Umbilical cord (tissue), 2 donors: Measurements from ENCODE around the gene PDGFB. TPM values are rescaled to one million over a fixed set of nuclear protein-coding genes. Genes with fewer than 3 reads are reported as not detected.

Source experiments
- DNase-seq: peaks from one replicate; pipeline ENCODE4 v3.0.0-alpha.2; 2015; ENCODE audit warnings: low spot score
- total RNA-seq: library from RNA; depleted of rRNA; stranded (reverse); fragments of >200 nt; gene quantifications from one replicate; pipeline ENCODE4 v1.2.3, GENCODE V29; 2014; ENCODE audit warnings: low replicate concordance; ENCODE audit not compliant: insufficient read depth

PDGFB gene
- total RNA-seq, 1 donor from 2014 or later: 4.8 TPM

DNA sequence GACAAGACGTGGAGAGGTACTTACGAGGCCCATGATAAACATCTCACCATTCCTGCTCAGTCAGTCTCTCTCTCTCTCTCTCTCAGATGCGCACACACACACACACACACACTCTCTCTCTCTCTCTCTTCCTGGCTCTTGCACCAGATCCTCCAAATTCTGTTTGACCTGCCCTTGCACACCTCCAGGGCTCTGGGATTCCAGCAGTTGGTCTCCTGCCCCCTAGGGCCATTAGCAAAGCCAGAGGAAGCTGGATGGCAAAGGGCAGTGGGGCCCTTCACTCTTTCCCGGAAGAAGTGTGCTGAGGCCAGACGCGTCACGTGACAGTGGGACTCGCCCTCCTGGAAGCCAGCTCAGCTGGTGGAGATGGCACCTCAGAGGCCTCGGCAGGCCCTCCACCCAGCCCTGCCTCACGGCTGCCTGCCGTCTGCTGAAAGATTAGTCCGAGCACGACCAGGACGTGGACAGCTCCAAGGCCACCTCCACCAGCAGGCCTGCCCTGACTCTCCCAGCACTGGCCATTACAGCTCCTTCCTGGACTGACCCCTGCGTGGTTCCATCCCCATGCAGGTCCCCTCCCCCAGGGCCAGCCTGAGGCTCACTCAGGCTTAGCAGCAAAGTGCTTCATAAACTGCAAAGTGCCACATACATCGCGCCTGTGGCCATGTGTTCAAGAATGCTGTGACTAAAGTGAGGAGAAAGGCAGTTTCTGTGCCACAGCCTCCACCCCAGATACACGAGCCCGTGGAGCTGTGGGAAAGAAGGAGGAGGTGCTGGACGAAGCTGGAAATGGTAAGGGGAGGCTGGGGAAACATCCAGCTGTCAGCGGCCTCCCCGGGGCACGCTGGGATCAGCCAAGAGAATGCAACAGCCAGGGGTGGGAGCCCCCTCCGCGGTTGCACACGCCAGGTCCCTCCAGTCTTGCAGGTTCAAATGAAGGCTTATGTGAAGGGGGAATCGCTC, 3.7 kb downstream of the PDGFB start:
- DNase-seq: peak; percentile 81

DNA sequence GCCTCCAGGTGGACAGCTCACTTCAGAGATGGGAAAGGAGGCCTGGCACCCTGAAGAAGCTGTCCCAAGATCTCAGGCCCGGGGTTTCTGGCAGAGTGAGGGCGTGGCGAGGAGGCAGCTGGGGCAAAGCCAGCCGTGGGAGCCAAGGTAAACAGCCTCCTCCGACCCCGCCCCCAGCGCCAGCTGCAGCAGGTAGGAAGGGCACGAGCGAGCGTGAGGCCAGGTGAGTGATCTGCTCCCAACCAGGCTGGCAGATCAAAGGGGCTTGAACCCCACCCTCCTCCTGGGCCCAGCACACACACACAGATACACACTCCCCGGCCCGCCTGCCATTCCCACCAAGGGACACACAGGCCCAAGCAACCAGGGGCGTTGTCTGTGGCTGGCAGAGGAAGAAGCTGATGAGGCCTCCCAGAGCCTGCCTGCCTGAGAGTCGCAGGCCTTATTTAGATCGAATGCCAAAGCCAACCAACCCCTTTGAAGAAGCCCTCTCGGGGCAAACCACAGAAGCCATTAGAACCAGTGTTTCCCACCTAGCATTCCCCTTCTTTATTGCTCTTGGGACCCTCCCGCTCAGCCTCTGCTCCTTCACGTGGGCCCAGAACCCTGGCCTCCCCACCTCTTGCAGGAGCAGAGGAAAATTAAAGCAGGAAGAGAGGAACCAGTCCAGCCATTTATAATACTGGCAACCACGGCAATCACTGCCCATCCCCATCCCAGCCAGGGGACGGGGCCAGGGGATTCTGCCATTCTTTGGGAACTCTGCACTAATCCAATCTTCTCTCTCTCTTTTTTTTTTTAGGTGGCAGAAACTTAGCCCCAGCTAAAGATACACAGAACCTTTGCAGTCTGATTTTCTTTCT, 5.0 kb downstream of the PDGFB start:
- peak; percentile 34 for DNase-seq

DNA sequence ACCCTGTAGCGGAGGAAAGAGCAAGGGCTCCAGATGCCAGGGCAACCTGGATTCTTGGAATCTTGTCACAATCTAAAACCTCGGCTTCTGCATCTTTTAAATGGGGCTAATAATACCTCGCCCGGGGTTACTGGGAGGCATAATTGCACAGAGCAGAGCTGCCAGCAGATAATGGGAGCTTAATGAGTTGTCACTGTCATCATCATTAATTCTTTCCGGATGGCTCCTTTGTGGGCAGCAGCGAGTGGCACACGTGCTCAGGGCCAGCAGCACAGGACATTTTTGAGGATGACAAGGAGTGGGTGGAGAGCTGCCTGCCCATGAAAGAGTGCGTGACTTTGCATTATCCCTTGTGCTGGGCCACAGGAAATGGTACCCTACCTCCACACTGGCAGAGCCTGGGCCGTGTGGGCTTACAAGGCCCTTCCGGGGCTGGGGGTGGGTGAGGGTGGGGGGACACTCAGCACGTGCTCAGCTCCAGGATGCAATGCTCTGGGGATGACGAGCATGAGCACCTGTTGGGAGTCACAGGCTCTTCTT, 5.7 kb downstream of the PDGFB start:
- no peak for DNase-seq

DNA sequence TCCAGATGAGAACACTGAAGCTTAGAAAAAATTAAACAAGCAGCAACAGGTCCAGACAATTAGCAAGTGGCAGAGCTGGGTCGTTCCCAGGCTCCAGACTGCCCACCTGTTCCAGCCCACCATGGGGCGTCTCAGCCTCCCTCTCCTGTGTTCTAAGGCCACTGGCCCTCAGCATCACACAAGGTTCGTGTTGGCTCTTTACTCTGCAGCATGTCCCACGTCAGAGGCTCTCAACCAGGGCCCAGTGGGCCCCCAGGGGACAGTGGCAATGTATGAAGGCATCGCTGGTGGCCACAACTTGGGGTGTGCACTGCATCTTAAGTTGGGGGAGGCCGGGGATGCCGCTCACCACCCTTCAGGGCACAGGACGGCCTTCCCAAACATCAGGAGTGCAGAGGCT, 6.2 kb downstream of the PDGFB start:
- DNase-seq: no peak

DNA sequence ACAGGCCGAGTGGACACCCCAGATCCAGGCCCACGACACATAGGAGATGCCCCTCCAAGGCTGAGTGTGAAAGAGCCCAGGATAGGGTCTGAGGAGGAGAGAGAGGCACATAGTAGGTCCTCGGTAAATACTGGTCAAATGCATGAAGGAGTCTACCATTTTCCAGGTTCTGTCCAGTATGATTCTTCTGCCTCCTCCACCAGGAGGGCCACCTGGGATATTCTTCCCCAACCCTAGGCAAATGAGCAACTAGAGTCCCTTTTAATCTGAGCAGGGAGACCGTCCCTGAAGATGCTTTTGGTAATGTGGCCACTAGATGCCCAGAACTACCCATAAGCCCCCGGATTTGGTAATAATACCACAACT, 6.7 kb downstream of the PDGFB start:
- no peak for DNase-seq

DNA sequence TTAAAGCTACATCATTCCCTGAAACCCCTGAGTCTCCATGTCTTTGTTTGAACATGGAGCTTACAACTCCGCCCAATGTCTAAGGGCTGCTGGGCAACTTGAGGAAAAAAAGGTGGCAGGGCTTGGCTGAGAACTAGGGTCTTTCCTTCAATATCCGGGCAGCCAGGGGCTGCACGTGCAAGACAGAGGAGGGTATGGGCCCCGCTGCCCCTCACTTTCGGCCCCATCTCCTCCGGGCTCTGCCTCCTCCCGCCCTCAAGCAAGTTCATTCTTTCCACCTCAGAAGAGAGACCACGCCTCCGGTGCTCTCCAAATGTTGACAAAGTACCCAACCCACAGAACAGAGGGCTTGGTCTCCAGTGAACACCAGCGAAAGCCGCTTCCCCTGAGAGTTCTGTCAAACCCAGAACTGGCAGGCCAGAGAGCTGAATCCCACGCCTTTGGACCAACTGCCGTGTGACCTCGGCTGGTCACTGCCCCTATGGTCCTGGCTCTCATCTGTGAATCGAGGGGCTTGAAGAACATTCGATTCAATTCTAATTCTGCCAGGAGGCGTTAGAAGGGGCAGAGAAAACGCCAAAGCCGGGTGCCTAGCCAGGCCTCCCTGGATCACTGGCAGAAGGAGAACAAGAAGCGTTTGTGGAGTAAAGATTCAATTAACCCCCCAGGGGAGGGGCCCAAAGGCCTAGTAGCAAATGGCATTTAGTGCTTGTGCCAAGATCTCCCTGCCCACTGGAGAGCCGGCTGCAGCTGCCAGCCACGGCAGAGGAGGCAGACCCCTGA, 7.3 kb downstream of the PDGFB start:
- peak; percentile 43 for DNase-seq

DNA sequence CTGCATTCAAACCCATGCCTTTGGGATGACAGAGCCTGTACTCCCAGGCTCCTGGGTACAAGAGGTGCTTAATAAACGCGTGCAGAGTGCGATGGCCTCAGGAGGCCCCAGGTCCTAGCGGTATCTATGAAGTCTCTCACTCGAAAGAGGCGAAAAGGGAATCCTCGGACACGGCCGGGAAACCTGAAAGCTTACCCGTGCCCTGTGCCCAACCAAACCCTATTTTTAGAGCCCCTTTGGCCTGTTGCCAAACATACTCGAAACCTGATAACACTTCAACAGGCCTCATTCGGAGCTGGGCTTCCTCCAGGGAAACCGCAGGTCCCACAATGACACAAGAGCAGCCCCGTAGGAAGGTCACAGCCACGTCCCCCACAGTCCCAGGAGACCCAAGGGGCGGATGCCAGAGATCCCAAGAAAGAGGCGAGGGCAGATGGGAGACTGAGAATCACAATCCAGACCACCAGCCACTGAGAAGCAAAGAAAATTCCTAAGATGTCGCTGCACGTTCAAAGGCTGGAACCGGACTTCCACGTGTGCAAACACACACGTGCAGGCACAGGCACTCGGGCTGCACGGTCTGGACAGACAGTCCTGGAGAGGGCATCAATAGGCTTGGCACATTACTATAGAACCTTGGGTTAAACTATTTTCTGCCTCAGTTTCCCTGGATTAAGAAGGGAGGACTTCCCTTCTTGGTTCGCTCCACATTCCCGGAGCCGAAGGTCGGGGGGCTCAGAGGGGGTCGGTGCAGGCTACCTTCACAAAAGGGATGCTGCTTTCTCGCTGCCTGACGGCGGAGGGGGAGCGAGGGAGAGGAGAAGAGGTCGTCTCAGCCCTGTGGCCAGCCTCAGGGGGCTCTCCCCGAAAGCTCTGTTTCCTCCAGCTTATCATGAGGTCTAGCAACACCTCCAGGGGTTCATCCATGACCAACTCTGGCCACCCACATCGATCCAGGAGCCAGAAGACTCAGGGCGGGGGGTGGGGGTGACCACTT, 8.2 kb downstream of the PDGFB start:
- peak; percentile 36 for DNase-seq

DNA sequence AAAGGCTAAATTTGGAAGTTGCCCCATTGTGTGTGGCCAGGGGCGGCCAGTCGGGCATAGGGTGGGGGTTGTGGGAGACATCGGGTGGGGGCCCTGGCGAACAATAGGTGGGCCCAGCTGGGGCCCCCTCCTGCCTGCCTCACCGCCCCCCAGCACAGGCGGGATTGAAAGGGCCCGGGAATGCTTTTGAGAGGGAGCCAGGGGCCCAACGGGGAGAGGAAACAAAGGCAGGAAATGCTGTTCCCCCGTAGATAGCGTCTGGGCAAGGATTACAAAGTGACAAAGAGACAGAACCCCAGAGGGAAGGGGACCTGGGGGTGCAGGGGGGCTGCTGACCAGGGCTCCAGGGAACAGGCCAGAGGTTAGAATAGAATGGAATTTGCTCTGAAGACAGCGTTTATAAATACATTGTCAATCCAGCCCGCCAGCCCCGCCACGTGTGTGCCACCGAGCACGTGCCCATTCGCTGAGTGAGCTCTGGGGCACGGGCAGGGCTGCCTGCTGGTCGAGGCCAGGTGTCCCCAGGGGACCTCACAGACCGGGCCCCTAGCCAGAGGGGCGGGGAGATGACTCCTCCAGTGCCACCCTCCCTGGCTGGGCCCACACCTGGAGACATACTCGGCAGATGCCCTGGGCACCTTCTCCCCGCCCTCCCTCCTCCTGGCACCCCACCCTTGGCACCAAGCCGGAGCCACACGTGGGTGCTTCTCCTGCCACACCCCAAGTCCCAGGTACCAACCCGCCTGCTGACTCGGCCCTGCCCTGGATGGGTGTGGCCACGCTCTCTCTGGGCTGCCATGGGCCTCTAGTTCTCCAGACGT, 9.7 kb downstream of the PDGFB start:
- peak; percentile 27 for DNase-seq

DNA sequence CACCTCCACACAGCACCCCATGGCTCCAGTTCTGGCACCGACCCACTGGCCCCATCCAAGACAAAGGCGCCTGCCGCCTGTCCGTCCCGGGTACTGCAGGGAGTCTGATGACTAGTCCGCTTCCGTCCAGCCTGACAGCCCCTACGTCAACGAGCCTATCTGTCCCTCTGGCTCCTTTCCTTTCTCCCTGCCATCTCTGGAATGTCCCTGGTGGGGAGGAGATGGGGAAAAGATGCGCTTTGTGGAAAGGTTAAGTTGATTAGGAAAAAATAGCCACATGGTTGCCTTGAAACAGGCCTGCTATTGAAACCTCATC, 10.4 kb downstream of the PDGFB start:
- peak; percentile 43 for DNase-seq

DNA sequence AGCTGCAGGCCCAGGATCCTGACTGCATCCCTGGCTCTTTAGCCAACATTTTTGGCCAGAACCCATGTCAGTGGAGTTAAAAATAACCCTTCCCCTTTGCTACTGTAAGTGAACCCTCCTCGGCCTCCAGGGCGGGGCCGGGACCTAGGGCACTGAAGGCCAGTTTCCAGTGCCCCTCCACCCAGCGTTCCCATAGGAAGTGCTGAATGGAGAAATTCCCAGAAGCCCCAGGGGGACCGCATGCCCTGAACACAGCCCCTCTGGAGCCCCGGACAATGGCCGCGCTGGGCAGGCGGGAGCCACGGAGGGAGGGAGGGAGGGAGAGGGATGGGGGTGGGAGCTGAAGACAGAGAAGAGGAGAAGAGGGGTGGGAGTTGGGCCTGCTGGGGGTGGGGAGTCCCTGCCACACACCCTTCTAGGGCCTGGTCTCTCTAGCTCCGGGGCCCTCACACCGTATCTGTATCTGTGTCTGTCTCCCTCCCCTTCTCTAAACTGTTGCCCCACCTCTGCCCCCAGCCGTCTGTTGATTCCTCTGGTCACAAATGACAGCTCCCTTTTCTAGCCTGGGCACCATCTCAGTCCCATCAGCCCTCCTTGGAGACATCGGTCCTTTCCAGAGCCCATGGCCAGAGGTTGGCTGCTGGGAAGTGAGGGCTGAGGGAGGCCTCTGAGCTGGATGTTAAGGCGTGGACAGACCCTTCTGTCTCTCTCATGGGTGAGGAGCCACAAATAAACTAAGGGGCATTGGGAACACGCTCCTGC, 10.9 kb downstream of the PDGFB start:
- DNase-seq: peak; percentile 37

DNA sequence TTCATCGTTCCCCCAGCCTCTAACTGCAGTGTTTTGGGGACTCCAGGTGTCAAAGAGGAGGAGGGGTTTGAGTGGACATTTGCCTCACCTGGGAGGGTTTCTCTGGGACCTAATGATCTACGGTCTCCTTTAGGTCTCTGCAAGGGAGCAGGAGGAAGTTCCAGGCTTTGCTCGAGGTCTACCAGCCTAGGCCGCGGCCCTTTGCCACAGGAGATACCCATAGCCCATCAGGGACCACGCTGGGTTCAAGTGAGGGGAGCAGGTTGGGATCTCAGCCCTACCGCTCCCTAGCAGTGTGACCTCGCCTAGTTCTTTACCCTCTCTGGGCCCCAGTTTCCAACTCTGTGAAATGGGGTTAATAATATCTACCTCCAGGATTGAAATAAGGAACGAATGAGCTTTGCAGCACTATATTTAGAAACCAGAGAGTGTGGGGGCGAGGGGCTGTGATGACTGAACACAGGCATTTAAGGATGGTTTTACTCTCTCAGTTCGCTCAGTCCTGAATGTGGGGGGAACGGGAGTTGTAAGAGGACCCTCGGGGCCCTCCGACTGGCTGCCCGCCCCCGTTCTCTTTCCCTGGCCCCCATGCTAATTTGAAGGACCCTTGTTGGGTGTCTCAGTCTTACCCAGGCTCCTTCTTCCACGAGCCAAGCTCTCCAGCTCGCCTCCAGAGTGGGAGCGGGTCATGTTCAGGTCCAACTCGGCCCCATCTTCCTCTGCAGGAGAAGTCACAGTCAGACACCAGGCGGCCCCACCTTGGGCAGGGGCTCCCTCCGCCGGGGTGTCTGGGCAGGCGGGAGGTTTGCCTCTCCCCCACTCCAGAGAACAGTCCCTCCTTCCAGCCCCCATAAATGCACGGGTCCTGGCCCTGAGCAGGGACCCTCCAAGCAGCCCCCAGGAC, 11.7 kb downstream of the PDGFB start:
- DNase-seq: no peak

DNA sequence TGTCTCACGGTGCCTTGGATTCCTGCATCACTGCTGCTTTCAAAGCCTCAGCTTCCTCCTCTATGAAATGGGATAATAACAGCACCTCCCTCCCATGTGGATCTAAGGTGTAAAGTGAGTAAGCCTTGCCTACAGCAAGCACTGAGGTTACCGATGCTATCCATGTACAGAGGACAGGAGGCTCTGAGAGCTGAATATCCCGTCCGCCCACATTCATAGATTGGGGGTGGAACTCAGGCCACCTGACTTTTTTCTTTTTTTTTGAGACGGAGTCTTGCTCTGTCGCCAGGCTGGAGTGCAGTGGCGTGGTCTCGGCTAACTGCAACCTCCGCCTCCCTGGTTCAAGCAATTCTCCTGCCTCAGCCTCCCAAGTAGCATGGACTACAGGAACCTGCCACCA, 12.5 kb downstream of the PDGFB start:
- no peak for DNase-seq

DNA sequence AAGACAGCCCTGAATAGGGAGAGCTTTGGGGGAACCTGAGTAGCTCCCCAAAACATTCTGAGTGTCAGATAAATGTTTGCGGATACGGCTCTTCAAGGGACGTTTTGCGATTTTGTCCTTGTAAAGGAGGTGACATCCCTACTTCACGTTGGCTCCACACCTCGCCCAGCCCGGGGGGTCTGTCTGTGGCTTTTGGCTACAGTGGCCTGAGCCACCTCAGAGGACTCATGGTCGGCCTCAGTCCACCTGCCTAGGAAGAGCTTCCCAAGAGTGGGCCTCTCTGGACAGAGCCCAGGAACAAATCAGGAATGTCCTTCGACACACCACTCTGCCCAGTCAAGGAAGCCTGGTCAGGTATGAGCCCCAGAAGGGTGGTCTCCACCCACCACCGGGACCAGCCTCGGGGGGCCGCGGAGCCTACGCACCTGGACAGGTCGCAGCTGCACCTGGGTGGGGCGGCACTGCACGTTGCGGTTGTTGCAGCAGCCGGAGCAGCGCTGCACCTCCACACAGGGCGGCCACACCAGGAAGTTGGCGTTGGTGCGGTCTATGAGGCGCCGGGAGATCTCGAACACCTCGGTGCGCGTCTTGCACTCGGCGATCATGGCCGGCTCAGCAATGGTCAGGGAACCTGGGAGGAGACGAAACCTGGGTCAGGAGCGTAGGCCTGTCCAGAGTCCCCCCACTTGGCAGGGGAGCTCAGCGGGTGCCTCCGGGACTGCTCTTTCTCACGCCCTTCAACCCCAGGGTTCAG, 13.4 kb downstream of the PDGFB start:
- DNase-seq: no peak

DNA sequence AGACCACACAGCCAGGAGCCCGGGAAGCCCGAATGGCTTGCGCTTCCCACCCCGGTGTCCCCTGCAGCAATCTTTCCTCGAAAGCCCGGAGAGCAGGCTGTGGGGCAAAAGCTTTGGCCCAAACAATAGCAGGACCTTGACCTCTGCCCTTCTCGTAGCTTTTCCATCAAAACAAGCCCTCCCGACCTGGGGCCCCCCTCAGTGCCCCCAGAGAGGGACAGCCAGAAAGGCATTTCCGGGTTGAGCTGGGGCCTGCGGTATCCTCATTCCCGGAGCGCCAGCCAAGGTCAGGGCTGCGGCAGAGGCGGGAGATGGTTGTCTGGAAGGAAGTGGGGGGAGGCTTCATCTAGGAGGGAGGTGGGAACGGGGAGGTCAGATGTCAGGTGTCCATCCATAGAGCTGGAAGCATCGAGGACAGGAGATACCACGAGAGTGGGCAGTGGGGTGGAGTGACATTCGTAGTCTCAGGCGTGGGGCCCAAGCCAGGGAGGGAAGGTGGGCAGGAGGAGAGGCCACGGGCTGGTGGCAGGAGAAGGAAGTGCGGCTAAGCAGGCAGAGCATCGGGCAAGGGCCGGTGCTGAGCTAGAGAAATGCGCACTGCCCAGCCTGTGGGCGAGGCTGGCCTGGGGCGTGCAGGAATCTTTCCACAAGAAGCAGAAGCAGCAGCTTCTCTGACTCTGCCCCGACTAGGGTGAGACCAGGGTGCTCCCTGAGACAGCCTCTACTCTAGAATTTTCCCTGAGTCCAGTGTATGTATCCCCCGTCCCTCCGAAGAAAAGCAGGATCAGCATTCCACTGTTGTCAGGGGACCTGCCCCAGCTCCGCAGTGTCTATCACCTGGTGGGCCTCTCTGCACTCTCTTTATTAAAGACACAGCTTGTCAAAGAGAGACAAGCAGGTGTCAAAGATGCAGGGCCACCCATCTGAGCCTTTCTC, 14.3 kb downstream of the PDGFB start:
- DNase-seq: no peak

DNA sequence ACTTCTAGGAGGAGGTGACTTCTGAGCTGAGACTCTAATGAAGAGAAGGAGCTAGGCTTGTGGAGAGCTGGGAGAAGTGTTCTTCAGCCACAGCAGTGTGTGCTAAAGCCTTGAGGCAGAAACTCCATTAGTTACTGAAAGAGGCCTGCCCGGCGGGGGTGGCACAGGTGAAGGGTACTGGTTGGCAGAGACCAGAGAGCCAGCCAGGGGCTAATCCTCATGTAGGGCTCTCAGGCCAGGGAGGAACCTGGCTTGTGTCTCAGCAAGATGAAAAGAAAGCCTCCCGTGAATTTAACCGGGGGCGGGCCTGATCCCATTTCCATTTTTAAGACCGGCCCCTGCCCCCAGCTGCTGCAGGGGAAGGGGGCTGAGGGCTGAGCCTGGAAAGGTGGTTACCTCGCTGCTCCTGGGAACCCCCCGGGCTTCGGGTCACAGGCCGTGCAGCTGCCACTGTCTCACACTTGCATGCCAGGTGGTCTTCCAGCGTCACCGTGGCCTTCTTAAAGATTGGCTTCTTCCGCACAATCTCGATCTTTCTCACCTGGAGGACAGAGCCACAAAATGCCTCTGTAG, 15.0 kb downstream of the PDGFB start:
- no peak for DNase-seq
